ENCODE data around the gene NOC4L. TPM values are rescaled to one million over a fixed set of nuclear protein-coding genes. Genes with fewer than 3 reads are reported as not detected.

The NOC4L gene
- total and polyA plus RNA-seq, 2 donors (not counting 3 experiments of a cell fraction or from before 2014, with no cell fraction given), result 19.4 to 29.4 TPM

- CTCF ChIA-PET, result interaction anchor here (1.1 to 1.5 kb wide), 4 partner anchors 55 to 462 kb away, joined by 4 to 9 read pairs (median 6); no protein-coding TSS in a partner anchor
- no peak for FAIRE-seq
- Histone ChIP-seq H3K4me3 (replicated peaks in 1 of 3; ENCODE audit: insufficient read depth in 1 of 3, low read depth in 1 of 3, low read length in 3 of 3) (no peak overlapping the region), H3K9me1 (replicated peaks; ENCODE audit: control insufficient read depth, extremely low read depth, insufficient read depth, low read length) (no peaks in the 10 kb centered on the region), H3K9ac (replicated peaks; ENCODE audit: extremely low read depth, insufficient read depth, low read length) (no peak overlapping the region), H3K27ac (ENCODE audit: insufficient read depth, low read depth, low read length) (no peak overlapping the region), H3K79me2 (ENCODE audit: control insufficient read depth, insufficient read depth, low read length) (no peaks in the 10 kb centered on the region), H3K4me1 (ENCODE audit: control insufficient read depth, extremely low read depth, insufficient read depth, low read length) (no peaks in the 10 kb centered on the region), H3K4me2 (ENCODE audit: insufficient read depth, low read length) (no peak overlapping the region), H3K36me3 (ENCODE audit: control insufficient read depth in 2 of 2, extremely low read depth in 1 of 2, insufficient read depth in 2 of 2, low read length in 2 of 2) (peaks cover 0 to 6% of the 10 kb centered on the region in 2 experiments), H3K27me3 (ENCODE audit: control insufficient read depth in 2 of 2, insufficient read depth in 2 of 2, low read length in 2 of 2) (no peaks in the 10 kb centered on the region), H3K9me3 (replicated peaks; ENCODE audit: control insufficient read depth, insufficient read depth, low read length) (no peaks in the 10 kb centered on the region), H4K20me1 (replicated peaks; ENCODE audit: control insufficient read depth, extremely low read depth, insufficient read depth, low read length) (no peaks in the 10 kb centered on the region), H2AFZ (ENCODE audit: low read depth, low read length) (no peak overlapping the region)
- BruUV-seq (replicated peaks), result no TSS peak
- TF ChIP-seq CTCF (IDR thresholded peaks at IDR 0.05; ENCODE audit: extremely low read depth in 1 of 2, insufficient read depth in 1 of 2, low read depth in 1 of 2, low read length in 2 of 2) (no peak), POLR2AphosphoS5 (IDR thresholded peaks at IDR 0.05; ENCODE audit: insufficient read depth, low read depth, low read length) (no peak), FOS (IDR thresholded peaks at IDR 0.05; ENCODE audit: borderline replicate concordance, insufficient read depth, low read length) (no peak), MAX (IDR thresholded peaks at IDR 0.05; ENCODE audit: insufficient read depth, insufficient read length) (no peak), EZH2 (IDR thresholded peaks at IDR 0.05; ENCODE audit: borderline replicate concordance, low read depth, low read length, severe bottlenecking) (no peak)
- dilution Hi-C loops (cut with MboI; ENCODE audit: extremely low pct_ligation_motif_present, low sequenced_read_pairs), result no loop called here
- intact Hi-C loops (cut with micrococcal nuclease), result loop anchor here (1.0 kb wide), 2 partner anchors 64 to 369 kb away; no protein-coding TSS in a partner anchor
- no peak for DNase-seq (ENCODE audit: low read depth, low spot score)
- POLR2A ChIA-PET, result no interaction called here
Measured at GRCh38 chr12:132154941-132155770, 10.9 kb downstream of the NOC4L start.
